Panc1 (cell line): ENCODE measurements around the gene PSMC6. TPM values are rescaled to one million over a fixed set of nuclear protein-coding genes. Genes with fewer than 3 reads are reported as not detected.
A peak's percentile ranks its signal among the peaks of the same experiment; 100 is the strongest.

ENCODE experiments used
- ATAC-seq: fragments of 200-7000 bp; cut with Tn5 transposase; 2 replicates; pipeline ENCODE4 v1.9.1; 2020; ENCODE audit warnings: mild to moderate bottlenecking, moderate library complexity
- BruUV-seq: library from RNA; stranded (reverse); fragments of 400-500 nt; replicated peaks from 2 replicates; lab custom pipeline; 2021; lab: Mats Ljungman, UMichigan
- CTCF ChIA-PET: fragments of 300-600 bp; sonication (Branson Sonifier 250); formaldehyde crosslinking; loops from one replicate; lab custom pipeline; 2022; ENCODE audit warnings: antibody characterized with exemption; lab: Charles Lee
- POLR2A ChIA-PET: fragments of 300-600 bp; sonication (Branson Sonifier 250); formaldehyde crosslinking; loops from one replicate; lab custom pipeline; 2022; ENCODE audit warnings: antibody characterized with exemption; lab: Charles Lee
- DNase-seq: peaks from one replicate; pipeline ENCODE4 v3.0.0-alpha.2; 2010; ENCODE audit warnings: low read depth, low spot score
- H3K27ac ChIP-seq: 2 replicates; pipeline ENCODE4 v1.5.1; 2011; ENCODE audit warnings: mild to moderate bottlenecking, low read length, inconsistent platforms
- H3K27me3 ChIP-seq: fragments of 200-500 bp; sonication (Bioruptor generic); 2 replicates; pipeline ENCODE4 v1.6.0; 2014; ENCODE audit warnings: low read length, inconsistent platforms; ENCODE audit not compliant: control insufficient read depth, insufficient read depth
- H3K36me3 ChIP-seq: fragments of 200-500 bp; sonication (Bioruptor generic); 2 replicates; pipeline ENCODE4 v1.5.1; 2014; ENCODE audit warnings: inconsistent platforms, mild to moderate bottlenecking, low read length, moderate library complexity; ENCODE audit not compliant: control insufficient read depth, insufficient read depth
- H3K4me1 ChIP-seq: 2 replicates; pipeline ENCODE4 v1.5.1; 2011; ENCODE audit warnings: inconsistent platforms, mild to moderate bottlenecking, low read length, moderate library complexity; ENCODE audit not compliant: control insufficient read depth, insufficient read depth
- H3K4me3 ChIP-seq, 2 experiments: 2 replicates each; pipeline ENCODE4 v1.5.1; 2011 to 2012; ENCODE audit warnings: low read depth in 2 of 2, low read length in 2 of 2, mild to moderate bottlenecking in 2 of 2, inconsistent platforms in 1 of 2, moderate library complexity in 1 of 2
- H3K9me3 ChIP-seq: fragments of 200-500 bp; sonication (Bioruptor generic); 2 replicates; pipeline ENCODE4 v1.5.1; 2014; ENCODE audit warnings: low read depth, mild to moderate bottlenecking, inconsistent platforms, low read length, moderate library complexity; ENCODE audit not compliant: control insufficient read depth, insufficient read depth
- POLR2AphosphoS5 ChIP-seq: IDR thresholded peaks from 2 replicates; pipeline ENCODE4 v1.6.1; 2012; ENCODE audit warnings: mild to moderate bottlenecking, low read depth, low read length, moderate library complexity
- REST ChIP-seq, 2 experiments: IDR thresholded peaks; 2 replicates each; pipeline ENCODE4 v1.6.1; 2011 to 2012; ENCODE audit warnings: low read depth in 2 of 2, control low read depth in 1 of 2, low read length in 1 of 2, mild to moderate bottlenecking in 1 of 2, moderate library complexity in 1 of 2; ENCODE audit not compliant: insufficient read depth in 1 of 2
- SIN3A ChIP-seq: IDR thresholded peaks from 2 replicates; pipeline ENCODE4 v1.6.1; 2012; ENCODE audit warnings: low read depth, mild to moderate bottlenecking, low read length, moderate library complexity, borderline replicate concordance; ENCODE audit not compliant: insufficient read depth
- TCF7L2 ChIP-seq: IDR thresholded peaks from 2 replicates; pipeline ENCODE4 v1.6.1; 2011; ENCODE audit warnings: mild to moderate bottlenecking, low read depth, low read length, inconsistent platforms
- in situ Hi-C: cut with HindIII; loops from 2 replicates; pipeline ENCODE4 v1.10.0; 2016; ENCODE audit warnings: low sequenced_read_pairs, low pct_unique_long_range_greater_than_20kb
- intact Hi-C: fragments of 100-400 bp; cut with micrococcal nuclease; formaldehyde crosslinking; loops from one replicate; pipeline ENCODE4 v1.10.0; 2022; ENCODE audit not compliant: unreplicated experiment
- total RNA-seq: library from RNA; stranded (reverse); gene quantifications from one replicate; pipeline ENCODE4 v1.2.1, GENCODE V29; 2021; ENCODE audit not compliant: unreplicated experiment
- TF ChIP-seq, protein P1 (sequence below): fragments of 450-650 bp; IDR thresholded peaks from 2 replicates; pipeline ENCODE4 v1.5.1; 2017; ENCODE audit warnings: mild to moderate bottlenecking

PSMC6 gene
- total RNA-seq, 1 experiment from 2014 or later = 62.1 TPM

- no peaks in the 10 kb centered on the region for H3K9me3 ChIP-seq
- CTCF ChIA-PET = interaction anchor here (0.5 kb wide), 1 partner anchor 13 kb away, joined by 4 read pairs; no protein-coding TSS in a partner anchor
- intact Hi-C loops (no loop called here), in situ Hi-C loops (no loop called here)
- peaks cover 9% of the 10 kb centered on the region; the same call in 1 of the 2 replicates for H3K36me3 ChIP-seq
- no peak for ATAC-seq
- no peak for DNase-seq
- H3K27me3 ChIP-seq = no peaks in the 10 kb centered on the region
- H3K4me3 ChIP-seq = no peak overlapping the region
- no peaks in the 10 kb centered on the region for H3K4me1 ChIP-seq
- no peak overlapping the region for H3K27ac ChIP-seq
- TF ChIP-seq SIN3A = no peak
- no peak for TF ChIP-seq REST (IDR thresholded peaks at IDR 0.05; ENCODE audit: insufficient read depth in 1 of 2, low read depth in 2 of 2, low read length in 1 of 2)
- TF ChIP-seq TCF7L2 = no peak
- BruUV-seq = no TSS peak
- POLR2A ChIA-PET = no interaction called here
Measured at GRCh38 chr14:52663850-52664249, 43.1 kb upstream of the PSMC6 start.

- in situ Hi-C loops (no loop called here), intact Hi-C loops (no loop called here)
- no peak for DNase-seq
- no peak for ATAC-seq
- H3K4me3 ChIP-seq = no peak overlapping the region
- no peaks in the 10 kb centered on the region for H3K4me1 ChIP-seq
- no TSS peak for BruUV-seq
- POLR2A ChIA-PET = no interaction called here
- CTCF ChIA-PET = no interaction called here
- peaks cover 4% of the 10 kb centered on the region; the same call in 1 of the 2 replicates for H3K36me3 ChIP-seq
- H3K27ac ChIP-seq = no peak overlapping the region
- no peaks in the 10 kb centered on the region for H3K9me3 ChIP-seq
- H3K27me3 ChIP-seq = no peaks in the 10 kb centered on the region
- TF ChIP-seq, protein P1, sequence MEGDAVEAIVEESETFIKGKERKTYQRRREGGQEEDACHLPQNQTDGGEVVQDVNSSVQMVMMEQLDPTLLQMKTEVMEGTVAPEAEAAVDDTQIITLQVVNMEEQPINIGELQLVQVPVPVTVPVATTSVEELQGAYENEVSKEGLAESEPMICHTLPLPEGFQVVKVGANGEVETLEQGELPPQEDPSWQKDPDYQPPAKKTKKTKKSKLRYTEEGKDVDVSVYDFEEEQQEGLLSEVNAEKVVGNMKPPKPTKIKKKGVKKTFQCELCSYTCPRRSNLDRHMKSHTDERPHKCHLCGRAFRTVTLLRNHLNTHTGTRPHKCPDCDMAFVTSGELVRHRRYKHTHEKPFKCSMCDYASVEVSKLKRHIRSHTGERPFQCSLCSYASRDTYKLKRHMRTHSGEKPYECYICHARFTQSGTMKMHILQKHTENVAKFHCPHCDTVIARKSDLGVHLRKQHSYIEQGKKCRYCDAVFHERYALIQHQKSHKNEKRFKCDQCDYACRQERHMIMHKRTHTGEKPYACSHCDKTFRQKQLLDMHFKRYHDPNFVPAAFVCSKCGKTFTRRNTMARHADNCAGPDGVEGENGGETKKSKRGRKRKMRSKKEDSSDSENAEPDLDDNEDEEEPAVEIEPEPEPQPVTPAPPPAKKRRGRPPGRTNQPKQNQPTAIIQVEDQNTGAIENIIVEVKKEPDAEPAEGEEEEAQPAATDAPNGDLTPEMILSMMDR = peak; percentile 41
- TF ChIP-seq REST (IDR thresholded peaks at IDR 0.05; ENCODE audit: insufficient read depth in 1 of 2, low read depth in 2 of 2, low read length in 1 of 2) = no peak
- no peak for TF ChIP-seq SIN3A
- TF ChIP-seq POLR2AphosphoS5 = no peak
- TF ChIP-seq TCF7L2 = no peak
Measured at GRCh38 chr14:52678591-52678990, 28.4 kb upstream of the PSMC6 start.
